Hematopoietic multipotent progenitor cell treated with erythropoietin and hydrocortisone succinate and interleukin-3 and kit ligand, for 8 days (in vitro differentiated cells): Measurements from ENCODE around the gene MAGEA2.
"Not testable (repeated sequence)": the region's sequence is repeated elsewhere in the genome, so short reads cannot be mapped to it uniquely, and the experiment has no call there.

Experiments used
- DNase-seq: peaks from one replicate; pipeline ENCODE4 v3.0.0-alpha.2; 2015

The MAGEA2 gene

DNA sequence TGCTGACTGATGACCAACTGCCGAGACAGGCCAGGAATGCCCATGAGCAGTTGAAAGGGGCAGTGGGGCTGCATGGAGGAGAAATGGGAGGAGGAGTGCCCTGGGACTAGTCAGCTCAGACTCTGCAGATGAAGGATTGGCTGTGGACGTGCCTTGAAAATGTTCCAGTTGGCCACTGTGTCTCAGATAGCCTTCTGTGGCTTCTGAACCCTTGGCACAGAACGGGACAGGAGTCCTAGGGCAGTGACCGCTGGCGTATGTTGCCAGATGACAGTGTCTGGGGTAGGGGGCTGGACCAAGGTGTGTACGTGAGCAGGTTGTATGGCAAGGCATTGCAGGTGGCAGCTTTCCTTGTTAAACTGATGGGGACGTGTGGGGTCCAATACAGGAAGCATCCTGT lies 47.1 kb downstream of the MAGEA2 start:
- not testable (repeated sequence) for DNase-seq

DNA sequence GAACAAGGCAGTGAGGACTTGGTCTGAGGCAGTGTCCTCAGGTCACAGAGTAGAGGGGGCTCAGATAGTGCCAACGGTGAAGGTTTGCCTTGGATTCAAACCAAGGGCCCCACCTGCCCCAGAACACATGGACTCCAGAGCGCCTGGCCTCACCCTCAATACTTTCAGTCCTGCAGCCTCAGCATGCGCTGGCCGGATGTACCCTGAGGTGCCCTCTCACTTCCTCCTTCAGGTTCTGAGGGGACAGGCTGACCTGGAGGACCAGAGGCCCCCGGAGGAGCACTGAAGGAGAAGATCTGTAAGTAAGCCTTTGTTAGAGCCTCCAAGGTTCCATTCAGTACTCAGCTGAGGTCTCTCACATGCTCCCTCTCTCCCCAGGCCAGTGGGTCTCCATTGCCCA lies 53.3 kb downstream of the MAGEA2 start:
- not testable (repeated sequence) for DNase-seq
